MM.1S (cell line): ENCODE measurements around the gene CHRFAM7A.
"Not testable (repeated sequence)": the region's sequence is repeated elsewhere in the genome, so short reads cannot be mapped to it uniquely, and the experiment has no call there.

Experiments
- DNase-seq: peaks from one replicate; pipeline ENCODE4 v3.0.0-alpha.2; 2015
- H2AFZ ChIP-seq: fragments of 300-600 bp; sonication (generic); 2 replicates; pipeline ENCODE4 v1.6.0; 2016; ENCODE audit warnings: antibody characterized with exemption, low read length
- H3F3A ChIP-seq: fragments of 300-600 bp; sonication (generic); 2 replicates; pipeline ENCODE4 v1.6.1; 2016; ENCODE audit warnings: mild to moderate bottlenecking, antibody characterized with exemption, low read length, moderate library complexity, mixed read lengths; ENCODE audit not compliant: insufficient read depth
- H3K27ac ChIP-seq: fragments of 300-600 bp; sonication (generic); 2 replicates; pipeline ENCODE4 v1.5.1; 2016; ENCODE audit warnings: mild to moderate bottlenecking, low read length
- H3K27me3 ChIP-seq: fragments of 300-600 bp; sonication (generic); replicated peaks from 2 replicates; pipeline ENCODE4 v1.6.0; 2016; ENCODE audit warnings: low read length; ENCODE audit not compliant: insufficient read depth
- H3K36me3 ChIP-seq: fragments of 300-600 bp; sonication (generic); replicated peaks from 2 replicates; pipeline ENCODE4 v1.6.1; 2016; ENCODE audit warnings: mild to moderate bottlenecking, low read length, mixed read lengths; ENCODE audit not compliant: insufficient read depth
- H3K4me1 ChIP-seq: fragments of 300-600 bp; sonication (generic); 2 replicates; pipeline ENCODE4 v1.6.1; 2016; ENCODE audit warnings: low read length, mixed read lengths
- H3K4me2 ChIP-seq: fragments of 300-600 bp; sonication (generic); 2 replicates; pipeline ENCODE4 v1.6.0; 2016; ENCODE audit warnings: low read depth, low read length
- H3K4me3 ChIP-seq: fragments of 300-600 bp; sonication (generic); 2 replicates; pipeline ENCODE4 v1.5.1; 2016; ENCODE audit warnings: low read length, mixed read lengths
- H3K79me2 ChIP-seq: fragments of 300-600 bp; sonication (generic); 2 replicates; pipeline ENCODE4 v1.6.1; 2016; ENCODE audit warnings: mixed run types, low read length, mixed read lengths
- H3K9ac ChIP-seq: fragments of 300-600 bp; sonication (generic); 2 replicates; pipeline ENCODE4 v1.6.1; 2016; ENCODE audit warnings: low read length, mixed read lengths
- H3K9me2 ChIP-seq: fragments of 300-600 bp; sonication (generic); replicated peaks from 2 replicates; pipeline ENCODE4 v1.6.1; 2016; ENCODE audit warnings: mild to moderate bottlenecking, low read length, mixed read lengths; ENCODE audit not compliant: insufficient read depth
- H3K9me3 ChIP-seq: fragments of 300-600 bp; sonication (generic); replicated peaks from 2 replicates; pipeline ENCODE4 v1.6.1; 2016; ENCODE audit warnings: mild to moderate bottlenecking, low read length, mixed read lengths; ENCODE audit not compliant: insufficient read depth
- H4K20me1 ChIP-seq: fragments of 300-600 bp; sonication (generic); 2 replicates; pipeline ENCODE4 v1.6.1; 2016; ENCODE audit warnings: mild to moderate bottlenecking, low read length, moderate library complexity, mixed read lengths; ENCODE audit not compliant: insufficient read depth

CHRFAM7A gene

DNA sequence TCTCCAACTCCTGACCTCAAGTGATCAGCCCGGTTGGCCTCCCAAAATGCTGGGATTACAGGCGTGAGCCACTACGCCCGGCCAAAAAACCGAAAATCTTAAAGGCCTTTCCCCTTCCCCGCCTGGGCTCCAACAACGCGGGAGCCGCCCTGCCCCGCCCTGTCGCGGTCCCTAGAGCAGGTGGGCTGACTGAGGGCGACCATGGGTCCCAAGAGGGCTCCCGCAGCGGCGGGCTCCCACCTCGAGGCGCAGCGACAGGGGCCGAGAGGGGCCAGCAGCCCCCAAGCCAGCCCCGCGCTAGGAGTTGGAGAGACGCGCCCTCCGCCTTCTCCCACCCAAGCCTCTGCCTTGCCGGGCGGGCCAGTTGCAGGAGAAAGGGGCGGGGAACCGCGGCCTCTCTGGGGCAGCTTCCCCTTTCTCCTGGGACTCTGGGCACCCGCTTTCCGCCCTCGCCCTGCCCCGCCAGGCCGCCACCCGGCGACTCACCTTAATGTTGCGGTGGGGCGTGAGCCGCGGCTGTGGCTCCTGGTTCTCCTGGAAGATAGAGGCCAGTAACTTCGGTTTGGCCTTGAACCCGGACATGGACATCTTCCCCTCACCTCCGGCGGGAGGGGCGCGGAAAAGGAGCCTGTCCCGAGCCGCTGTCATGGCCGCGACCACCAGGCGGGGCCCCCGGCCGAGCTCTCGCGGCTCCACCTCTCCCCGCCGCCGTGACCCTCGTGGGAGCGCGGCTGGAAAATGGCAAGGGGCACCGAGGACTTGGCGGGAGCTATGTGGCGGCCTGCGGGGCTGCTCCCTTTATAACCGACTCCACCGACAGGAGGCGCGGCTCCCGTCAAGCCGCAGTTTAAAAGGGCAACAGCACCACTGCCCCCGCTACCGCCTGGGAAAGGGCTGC is at the start of gene CHRFAM7A:
TSS of gene CHRFAM7A (minus strand) at position 775 of the 898 bp plus-strand sequence. CDS start 10,189 bp downstream, outside the sequence.
- not testable (repeated sequence) for H4K20me1 ChIP-seq, H3F3A ChIP-seq, H3K9me2 ChIP-seq, H3K9ac ChIP-seq, H3K27me3 ChIP-seq, H3K36me3 ChIP-seq, H3K79me2 ChIP-seq, H3K4me3 ChIP-seq, DNase-seq, H3K9me3 ChIP-seq, H3K4me2 ChIP-seq, H3K4me1 ChIP-seq, H3K27ac ChIP-seq, H2AFZ ChIP-seq

DNA sequence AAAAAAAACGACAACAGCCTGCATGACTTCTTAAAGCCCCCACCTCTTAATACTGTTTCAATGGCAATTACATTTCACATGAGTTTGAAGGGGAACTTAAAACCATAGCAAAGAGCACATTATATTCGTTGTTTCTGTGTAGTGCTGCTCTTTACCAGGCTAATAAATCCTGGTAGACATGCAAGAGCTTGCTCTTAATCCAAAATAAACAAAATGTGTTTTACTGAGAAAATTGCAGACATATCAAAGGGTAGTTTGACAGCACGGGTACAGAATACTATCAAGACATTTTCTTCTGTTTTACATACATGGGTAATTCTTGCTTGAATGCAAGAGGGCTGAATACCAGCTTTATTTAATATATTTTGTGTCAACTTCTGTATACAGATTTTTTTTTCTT is 45.0 kb upstream of the CHRFAM7A start:
- H2AFZ ChIP-seq, DNase-seq, H3K36me3 ChIP-seq, H3K4me1 ChIP-seq, H3K4me3 ChIP-seq, H4K20me1 ChIP-seq, H3K4me2 ChIP-seq, H3K27me3 ChIP-seq, H3F3A ChIP-seq, H3K27ac ChIP-seq, H3K79me2 ChIP-seq, H3K9me2 ChIP-seq, H3K9ac ChIP-seq, H3K9me3 ChIP-seq: not testable (repeated sequence)

DNA sequence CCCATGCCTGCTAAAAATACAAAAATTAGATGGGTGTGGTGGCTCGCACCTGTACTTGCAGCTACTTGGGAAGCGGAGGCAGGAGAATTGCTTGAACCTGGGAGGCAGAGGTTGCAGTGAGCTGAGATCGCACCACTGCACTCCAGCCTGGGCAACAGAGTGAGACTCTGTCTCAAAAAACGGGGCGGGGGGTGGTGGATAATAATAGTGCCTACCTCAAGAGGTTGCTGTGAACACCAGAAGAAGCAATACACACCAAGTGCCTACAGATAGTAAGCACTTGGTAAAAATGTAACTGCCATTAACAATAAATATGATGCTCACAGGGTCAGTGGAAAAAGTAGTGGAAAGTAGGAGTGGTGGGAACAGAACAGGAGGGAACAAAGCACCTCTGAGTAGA is 42.5 kb upstream of the CHRFAM7A start:
- H3K27me3 ChIP-seq, H3K4me1 ChIP-seq, H3K4me3 ChIP-seq, H3F3A ChIP-seq, H3K4me2 ChIP-seq, H3K9me2 ChIP-seq, H2AFZ ChIP-seq, H3K36me3 ChIP-seq, H3K79me2 ChIP-seq, DNase-seq, H3K9me3 ChIP-seq, H4K20me1 ChIP-seq, H3K27ac ChIP-seq, H3K9ac ChIP-seq: not testable (repeated sequence)

DNA sequence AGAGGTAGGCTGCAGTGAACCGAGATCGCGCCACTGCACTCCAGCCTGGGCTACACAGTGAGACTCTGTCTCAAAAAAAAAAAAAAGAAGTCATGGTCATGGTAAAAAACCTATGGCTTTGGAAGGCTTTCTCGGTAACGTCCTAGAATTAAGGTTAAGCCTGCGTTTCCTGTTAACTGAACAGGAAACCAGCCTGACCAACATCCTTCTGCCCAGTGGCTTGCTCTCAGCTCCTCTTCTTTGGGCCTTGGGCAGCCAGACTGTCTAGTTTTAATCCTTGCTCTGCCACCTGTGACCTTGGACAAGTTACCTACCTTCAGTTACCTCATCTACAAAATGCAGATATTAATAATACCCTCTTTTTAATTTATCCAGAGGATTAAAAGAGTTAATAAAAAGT is 27.4 kb upstream of the CHRFAM7A start:
- not testable (repeated sequence) for H3K27me3 ChIP-seq, H3K4me2 ChIP-seq, H3K79me2 ChIP-seq, H3K9me3 ChIP-seq, H3K9me2 ChIP-seq, H3F3A ChIP-seq, H2AFZ ChIP-seq, H3K27ac ChIP-seq, H3K36me3 ChIP-seq, H4K20me1 ChIP-seq, H3K4me3 ChIP-seq, H3K4me1 ChIP-seq, H3K9ac ChIP-seq
- DNase-seq: peak; percentile 4

DNA sequence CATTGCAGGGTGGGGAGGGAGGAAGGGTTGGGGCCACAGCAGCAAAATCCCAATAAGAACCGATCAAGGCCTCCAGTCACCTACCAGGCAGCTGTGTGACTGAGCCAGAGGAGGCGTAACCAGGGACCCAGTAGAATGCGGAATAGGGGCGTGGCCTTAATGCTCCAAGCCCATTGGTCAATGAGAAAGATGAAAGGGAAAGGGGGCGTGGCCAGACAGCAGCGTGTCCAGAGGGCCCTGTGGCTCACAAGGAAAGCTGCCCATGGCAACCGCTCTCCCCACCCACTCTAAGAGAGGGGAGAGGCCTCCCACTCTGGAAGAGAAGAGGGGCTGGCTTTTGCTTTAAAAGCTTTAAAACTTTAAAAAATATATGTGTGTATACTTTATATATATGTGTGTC is 20.8 kb upstream of the CHRFAM7A start, which contains the start of gene GOLGA8R:
TSS of gene GOLGA8R (minus strand) at position 101 of the 400 bp plus-strand sequence. CDS start at position 3, 98 bp downstream.
- not testable (repeated sequence) for H3K9me2 ChIP-seq, H3K4me3 ChIP-seq, H3K9ac ChIP-seq, H3K27me3 ChIP-seq, H3K79me2 ChIP-seq, DNase-seq, H3K36me3 ChIP-seq, H3K4me2 ChIP-seq, H4K20me1 ChIP-seq, H3F3A ChIP-seq, H3K27ac ChIP-seq, H3K9me3 ChIP-seq, H3K4me1 ChIP-seq, H2AFZ ChIP-seq

DNA sequence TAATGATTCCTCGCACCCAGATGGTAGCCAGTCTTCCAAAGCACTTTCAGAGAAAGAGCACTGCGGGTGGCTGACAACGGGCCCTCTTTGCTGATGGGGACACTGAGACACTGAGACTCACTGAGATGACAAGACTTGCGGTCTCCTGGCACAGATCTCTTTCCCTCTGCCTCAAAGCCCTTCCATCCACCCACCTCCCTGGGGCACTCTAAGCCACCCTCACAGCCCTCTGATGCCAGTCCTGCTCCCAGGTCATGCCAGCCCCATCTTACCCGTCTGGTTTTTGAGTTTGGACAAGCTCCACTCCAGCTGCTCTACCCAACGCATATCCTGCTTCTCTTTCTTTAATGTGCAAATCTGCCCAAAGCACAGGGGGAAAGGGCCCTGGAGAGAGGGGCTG is 14.3 kb upstream of the CHRFAM7A start:
- H3K27me3 ChIP-seq, H3K27ac ChIP-seq, H4K20me1 ChIP-seq, H2AFZ ChIP-seq, H3K79me2 ChIP-seq, H3K36me3 ChIP-seq, H3K4me2 ChIP-seq, H3K9me3 ChIP-seq, H3F3A ChIP-seq, DNase-seq, H3K4me3 ChIP-seq, H3K9me2 ChIP-seq, H3K4me1 ChIP-seq, H3K9ac ChIP-seq: not testable (repeated sequence)

DNA sequence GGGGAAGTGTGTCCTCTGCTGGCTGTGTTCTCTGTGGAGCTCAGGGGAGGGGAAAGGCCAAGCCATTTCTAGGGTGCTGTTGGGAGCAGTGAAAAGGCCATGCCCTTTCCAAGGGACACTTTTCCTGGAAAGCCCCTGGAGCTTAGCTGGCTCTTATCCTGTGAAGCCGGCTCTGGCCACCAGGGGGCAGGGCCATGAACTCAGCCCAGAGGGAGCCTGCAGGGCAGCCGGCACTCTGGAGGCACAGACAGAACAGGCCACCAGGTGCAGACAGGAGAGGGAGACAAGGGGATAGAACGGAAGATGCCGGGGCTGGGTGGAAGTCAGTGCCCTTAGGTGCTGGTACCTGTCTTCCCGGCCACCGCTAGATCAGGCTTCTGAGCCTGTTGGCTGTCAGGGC is 5.6 kb upstream of the CHRFAM7A start:
- DNase-seq, H3K36me3 ChIP-seq, H3K27me3 ChIP-seq, H2AFZ ChIP-seq, H4K20me1 ChIP-seq, H3K4me1 ChIP-seq, H3F3A ChIP-seq, H3K27ac ChIP-seq, H3K9me3 ChIP-seq, H3K79me2 ChIP-seq, H3K4me2 ChIP-seq, H3K9ac ChIP-seq, H3K9me2 ChIP-seq, H3K4me3 ChIP-seq: not testable (repeated sequence)

DNA sequence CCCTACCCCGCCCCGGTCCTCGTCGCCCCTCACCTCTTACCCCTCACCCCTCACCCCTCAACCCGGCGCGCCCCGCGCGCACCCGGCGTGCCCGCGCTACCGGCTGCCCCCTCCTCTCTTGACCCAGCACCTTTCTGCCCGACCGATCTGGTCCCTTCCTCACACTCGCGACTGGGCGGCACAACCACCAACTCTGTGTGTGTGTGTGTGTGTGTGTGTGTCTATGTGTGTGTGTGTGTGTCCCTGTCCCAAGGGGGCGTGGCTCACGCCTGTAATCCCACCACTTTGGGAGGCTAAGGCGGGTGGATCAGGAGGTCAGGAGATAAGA is 288 bp upstream of the CHRFAM7A start:
- not testable (repeated sequence) for H3K4me1 ChIP-seq, DNase-seq

More for the DNA sequence above, 288 bp upstream of the CHRFAM7A start:
- not testable (repeated sequence) for H4K20me1 ChIP-seq, H3K9ac ChIP-seq, H3K79me2 ChIP-seq, H3K4me2 ChIP-seq, H3K27me3 ChIP-seq, H3K27ac ChIP-seq, H3K36me3 ChIP-seq, H3K4me3 ChIP-seq, H2AFZ ChIP-seq, H3K9me3 ChIP-seq, H3F3A ChIP-seq, H3K9me2 ChIP-seq
